CD14-positive monocyte (primary cell): ENCODE measurements around the gene DSTYK. TPM values are rescaled to one million over a fixed set of nuclear protein-coding genes. Genes with fewer than 3 reads are reported as not detected.

Source experiments
- DNase-seq, 3 donors: peaks; one replicate each; pipeline ENCODE4 v3.0.0-alpha.2; 2011 to 2022
- H2AFZ ChIP-seq: 2 replicates; pipeline ENCODE4 v1.6.0; 2012; ENCODE audit warnings: mild to moderate bottlenecking, low read depth, low read length, inconsistent platforms; ENCODE audit not compliant: insufficient read depth, poor library complexity, severe bottlenecking
- H3K27ac ChIP-seq, 2 donors: 1 replicate in 1 of 2; 2 replicates in 1 of 2; pipeline ENCODE4 v1.5.1; 2012 to 2013; ENCODE audit warnings: low read length in 2 of 2, control low read depth in 1 of 2, inconsistent platforms in 1 of 2, low read depth in 1 of 2, mild to moderate bottlenecking in 1 of 2
- H3K27me3 ChIP-seq, 2 donors: one replicate each; pipeline versions ENCODE4 v1.6.0 to v1.6.1; 2011 to 2013; ENCODE audit warnings: low read length in 2 of 2; ENCODE audit not compliant: control insufficient read depth in 2 of 2, insufficient read depth in 2 of 2
- H3K36me3 ChIP-seq, 2 donors: replicated peaks in 1 of 2; 1 replicate in 1 of 2; 2 replicates in 1 of 2; pipeline versions ENCODE4 v1.5.1 to v1.6.1; 2012 to 2013; ENCODE audit warnings: low read length in 2 of 2, control low read depth in 1 of 2, inconsistent platforms in 1 of 2, mild to moderate bottlenecking in 1 of 2; ENCODE audit not compliant: insufficient read depth in 2 of 2, control insufficient read depth in 1 of 2
- H3K4me1 ChIP-seq, 2 donors: 1 replicate in 1 of 2; 2 replicates in 1 of 2; pipeline versions ENCODE4 v1.5.1 to v1.6.1; 2012 to 2013; ENCODE audit warnings: low read length in 2 of 2, control low read depth in 1 of 2, inconsistent platforms in 1 of 2, mild to moderate bottlenecking in 1 of 2, moderate library complexity in 1 of 2; ENCODE audit not compliant: insufficient read depth in 2 of 2, control insufficient read depth in 1 of 2
- H3K4me2 ChIP-seq: replicated peaks from 2 replicates; pipeline ENCODE3; 2012; ENCODE audit warnings: low read length, moderate library complexity, mild to moderate bottlenecking; ENCODE audit not compliant: poor library complexity, severe bottlenecking; ENCODE audit errors: extremely low read depth
- H3K4me3 ChIP-seq, 3 experiments: fragments of 200-600 bp in 1 of 3; sonication (generic) in 1 of 3; replicated peaks in 1 of 3; 1 replicate in 2 of 3; 2 replicates in 1 of 3; pipeline ENCODE4 v1.5.1; 2011 to 2013; ENCODE audit warnings: low read length in 3 of 3, mild to moderate bottlenecking in 3 of 3, control low read depth in 2 of 3, low read depth in 2 of 3, inconsistent platforms in 1 of 3, moderate library complexity in 1 of 3
- H3K79me2 ChIP-seq: 2 replicates; pipeline ENCODE4 v1.6.0; 2012; ENCODE audit warnings: mild to moderate bottlenecking, control low read depth, inconsistent platforms, low read length, moderate library complexity; ENCODE audit not compliant: insufficient read depth
- H3K9ac ChIP-seq: 2 replicates; pipeline ENCODE4 v1.6.0; 2017; ENCODE audit warnings: low read length, mild to moderate bottlenecking; ENCODE audit not compliant: insufficient read depth, poor library complexity, severe bottlenecking
- H3K9me3 ChIP-seq, 2 donors: replicated peaks in 1 of 2; 1 replicate in 1 of 2; 2 replicates in 1 of 2; pipeline versions ENCODE4 v1.5.1 to v1.6.1; 2012 to 2013; ENCODE audit warnings: low read length in 2 of 2, control low read depth in 1 of 2; ENCODE audit not compliant: control insufficient read depth in 1 of 2, insufficient read depth in 1 of 2
- H4K20me1 ChIP-seq: 2 replicates; pipeline ENCODE4 v1.6.0; 2012; ENCODE audit warnings: mild to moderate bottlenecking, low read length, control low read depth, moderate library complexity; ENCODE audit not compliant: insufficient read depth
- H3K27ac Mint-ChIP-seq, 7 donors: one replicate each; pipeline ENCODE4 v1.8.0; 2020; ENCODE audit warnings: mild to moderate bottlenecking in 7 of 7, mixed read lengths in 7 of 7, moderate library complexity in 6 of 7, inconsistent platforms in 2 of 7
- H3K27me3 Mint-ChIP-seq, 3 donors: one replicate each; pipeline ENCODE4 v1.8.0; 2021 to 2022; ENCODE audit warnings: low read depth in 3 of 3, mild to moderate bottlenecking in 3 of 3, mixed read lengths in 3 of 3, moderate library complexity in 3 of 3, inconsistent platforms in 1 of 3
- H3K36me3 Mint-ChIP-seq, 2 donors: one replicate each; pipeline ENCODE4 v1.8.0; 2020; ENCODE audit warnings: mixed read lengths in 2 of 2, inconsistent platforms in 1 of 2, mild to moderate bottlenecking in 1 of 2
- H3K4me1 Mint-ChIP-seq: one replicate; pipeline ENCODE4 v1.8.0; 2020; ENCODE audit warnings: mild to moderate bottlenecking, mixed read lengths
- H3K4me3 Mint-ChIP-seq, 2 donors: one replicate each; pipeline ENCODE4 v1.8.0; 2020; ENCODE audit warnings: mild to moderate bottlenecking in 2 of 2, mixed read lengths in 2 of 2, moderate library complexity in 1 of 2
- H3K9me3 Mint-ChIP-seq, 7 donors: one replicate each; pipeline ENCODE4 v1.8.0; 2020 to 2022; ENCODE audit warnings: mixed read lengths in 7 of 7, mild to moderate bottlenecking in 6 of 7, moderate library complexity in 6 of 7, inconsistent platforms in 2 of 7
- CTCF ChIP-seq: fragments of 200-600 bp; IDR thresholded peaks from one replicate; pipeline ENCODE4 v1.8.0; 2022; ENCODE audit warnings: antibody characterized with exemption, mild to moderate bottlenecking
- WGBS: methylation state at CpG from one replicate; pipeline ENCODE4 v1.1.5; 2013; ENCODE audit warnings: missing lambda C conversion rate; ENCODE audit not compliant: insufficient coverage; 5-methylcytosine and 5-hydroxymethylcytosine counted together
- intact Hi-C, 2 donors: fragments of 100-400 bp; cut with micrococcal nuclease; formaldehyde crosslinking; loops; one replicate each; pipeline versions ENCODE4 v1.15.0 to v1.15.1; 2023
- polyA plus RNA-seq, 3 donors: library from polyadenylated mRNA; depleted of rRNA in 1 of 3; unstranded in 2 of 3; stranded (reverse) in 1 of 3; fragments of 300-500 nt in 2 of 3; fragments of >200 nt in 1 of 3; fragmentation: Illumina TruSeq in 2 of 3; gene quantifications; 1 replicate in 2 of 3; 2 replicates in 1 of 3; pipeline ENCODE4 v1.2.3, GENCODE V29; 2012 to 2021

Gene DSTYK
- polyA plus RNA-seq, 3 donors, result 2.9 to 6.5 (median 3.8) TPM

GRCh38 chr1:205250699-205251098, 39.2 kb upstream of the DSTYK start:
- Mint-ChIP-seq H3K36me3 (no peaks in the 10 kb centered on the region), H3K9me3 (no peaks in the 10 kb centered on the region), H3K4me3 (no peak overlapping the region), H3K4me1 (peaks cover 1% of the 10 kb centered on the region), H3K27me3 (peaks cover 0 to 9% (median 2%) of the 10 kb centered on the region in 3 donors), H3K27ac (no peak overlapping the region)
- DNase-seq, result no peak
- TF ChIP-seq CTCF, result no peak
- intact Hi-C loops, result loop anchor here in 1 of 2 donors (10.0 kb wide), 1 partner anchor 126 kb away; the partner anchor contains the start of gene RBBP5
- Histone ChIP-seq H4K20me1 (no peaks in the 10 kb centered on the region), H3K79me2 (no peaks in the 10 kb centered on the region), H3K4me3 (no peak overlapping the region), H3K36me3 (no peaks in the 10 kb centered on the region), H3K4me1 (no peaks in the 10 kb centered on the region), H3K27ac (no peak overlapping the region), H3K4me2 (no peak overlapping the region), H3K9me3 (no peaks in the 10 kb centered on the region), H2AFZ (no peak overlapping the region), H3K27me3 (no peaks in the 10 kb centered on the region), H3K9ac (no peak overlapping the region)
- WGBS, result 96% methylated on average over 6 of the region's 6 CpGs

GRCh38 chr1:205249651-205250050, 38.1 kb upstream of the DSTYK start:
- Histone ChIP-seq H3K27me3 (no peaks in the 10 kb centered on the region), H3K9ac (no peak overlapping the region), H3K9me3 (no peaks in the 10 kb centered on the region), H3K4me2 (no peak overlapping the region), H3K4me3 (no peak overlapping the region), H3K79me2 (no peaks in the 10 kb centered on the region), H2AFZ (no peak overlapping the region), H3K4me1 (no peaks in the 10 kb centered on the region), H3K27ac (no peak overlapping the region), H4K20me1 (no peaks in the 10 kb centered on the region), H3K36me3 (no peaks in the 10 kb centered on the region)
- Mint-ChIP-seq H3K27ac (no peak overlapping the region), H3K36me3 (no peaks in the 10 kb centered on the region), H3K4me1 (peaks cover 1% of the 10 kb centered on the region), H3K4me3 (no peak overlapping the region), H3K27me3 (peaks cover 0 to 9% (median 2%) of the 10 kb centered on the region in 3 donors), H3K9me3 (no peaks in the 10 kb centered on the region)
- intact Hi-C loops, result loop anchor here (10.0 kb wide), 2 partner anchors 55 to 125 kb away; partner anchors contain the start of gene RBBP5 (in 1 of the 2)
- no peak for DNase-seq
- WGBS, result 33% methylated on average over 1 of the region's 4 CpGs
- no peak for TF ChIP-seq CTCF
